H9 (cell line): ENCODE results near the gene NME2. TPM values are rescaled to one million over a fixed set of nuclear protein-coding genes. Genes with fewer than 3 reads are reported as not detected.
A peak's percentile ranks its signal among the peaks of the same experiment; 100 is the strongest.

Experiments
- DNase-seq: peaks from one replicate; pipeline ENCODE4 v3.0.0-alpha.2; 2017
- H2AFZ ChIP-seq: one replicate; pipeline ENCODE4 v1.6.1; 2013; ENCODE audit warnings: mild to moderate bottlenecking, low read length, control low read depth, moderate library complexity
- H2AK5ac ChIP-seq: 2 replicates; pipeline ENCODE4 v1.6.1; 2013; ENCODE audit warnings: low read length, control low read depth, mixed read lengths; ENCODE audit not compliant: insufficient read length
- H2BK120ac ChIP-seq: one replicate; pipeline ENCODE4 v1.6.1; 2013; ENCODE audit warnings: low read depth, mild to moderate bottlenecking, low read length, control low read depth, inconsistent platforms; ENCODE audit not compliant: poor library complexity, severe bottlenecking
- H2BK12ac ChIP-seq: 2 replicates; pipeline ENCODE4 v1.6.1; 2013; ENCODE audit warnings: low read length, control low read depth, mixed read lengths, low read depth; ENCODE audit not compliant: insufficient read length
- H2BK15ac ChIP-seq: 2 replicates; pipeline ENCODE4 v1.6.1; 2013; ENCODE audit warnings: low read depth, low read length, control low read depth
- H2BK20ac ChIP-seq: one replicate; pipeline ENCODE4 v1.6.1; 2013; ENCODE audit warnings: low read depth, mild to moderate bottlenecking, low read length, control low read depth, inconsistent platforms; ENCODE audit not compliant: poor library complexity, severe bottlenecking
- H2BK5ac ChIP-seq: 2 replicates; pipeline ENCODE4 v1.6.1; 2013; ENCODE audit warnings: low read length, control low read depth, mixed read lengths; ENCODE audit not compliant: insufficient read length
- H3K14ac ChIP-seq: 2 replicates; pipeline ENCODE4 v1.6.1; 2013; ENCODE audit warnings: low read length, control low read depth; ENCODE audit not compliant: insufficient read depth
- H3K18ac ChIP-seq: 2 replicates; pipeline ENCODE4 v1.6.1; 2013; ENCODE audit warnings: low read depth, mild to moderate bottlenecking, mixed read lengths, low read length, control low read depth; ENCODE audit not compliant: insufficient read length
- H3K23ac ChIP-seq: 2 replicates; pipeline ENCODE4 v1.6.1; 2013; ENCODE audit warnings: low read length, control low read depth, mixed read lengths, low read depth; ENCODE audit not compliant: insufficient read length
- H3K23me2 ChIP-seq: 2 replicates; pipeline ENCODE4 v1.6.1; 2013; ENCODE audit warnings: low read depth, mild to moderate bottlenecking, mixed read lengths, low read length, control low read depth; ENCODE audit not compliant: insufficient read length, poor library complexity, severe bottlenecking
- H3K27ac ChIP-seq: 2 replicates; pipeline ENCODE4 v1.5.1; 2013; ENCODE audit warnings: low read length, control low read depth, mixed read lengths, low read depth; ENCODE audit not compliant: insufficient read length
- H3K27me3 ChIP-seq: 2 replicates; pipeline ENCODE4 v1.6.1; 2013; ENCODE audit warnings: low read length, control low read depth, inconsistent platforms; ENCODE audit not compliant: insufficient read depth
- H3K4ac ChIP-seq: 2 replicates; pipeline ENCODE4 v1.6.1; 2013; ENCODE audit warnings: low read depth, mild to moderate bottlenecking, control low read depth, inconsistent platforms, low read length, moderate library complexity
- H3K4me1 ChIP-seq: 2 replicates; pipeline ENCODE4 v1.6.1; 2013; ENCODE audit warnings: low read length, control low read depth, inconsistent platforms; ENCODE audit not compliant: insufficient read depth
- H3K4me2 ChIP-seq: 2 replicates; pipeline ENCODE4 v1.6.1; 2013; ENCODE audit warnings: low read length, control low read depth, mixed read lengths; ENCODE audit not compliant: insufficient read length, insufficient read depth
- H3K56ac ChIP-seq: 2 replicates; pipeline ENCODE4 v1.6.1; 2013; ENCODE audit warnings: low read depth, mild to moderate bottlenecking, mixed read lengths, low read length, control low read depth; ENCODE audit not compliant: insufficient read length
- H3K79me1 ChIP-seq: 2 replicates; pipeline ENCODE4 v1.6.1; 2013; ENCODE audit warnings: low read depth, mild to moderate bottlenecking, moderate library complexity, low read length, control low read depth, inconsistent platforms; ENCODE audit not compliant: insufficient read depth, poor library complexity, severe bottlenecking
- H3K79me2 ChIP-seq: 2 replicates; pipeline ENCODE4 v1.6.1; 2013; ENCODE audit warnings: low read length, control low read depth, inconsistent platforms; ENCODE audit not compliant: insufficient read depth
- H3K9ac ChIP-seq: 2 replicates; pipeline ENCODE4 v1.6.1; 2013; ENCODE audit warnings: low read length, control low read depth, mixed read lengths; ENCODE audit not compliant: insufficient read length; ENCODE audit errors: extremely low read depth
- H3K9me3 ChIP-seq: one replicate; pipeline ENCODE4 v1.6.1; 2013; ENCODE audit warnings: low read depth, low read length, inconsistent platforms; ENCODE audit not compliant: control insufficient read depth
- H3T11ph ChIP-seq: one replicate; pipeline ENCODE4 v1.6.1; 2013; ENCODE audit warnings: mild to moderate bottlenecking, low read length, control low read depth, inconsistent platforms
- H4K20me1 ChIP-seq: one replicate; pipeline ENCODE4 v1.6.1; 2013; ENCODE audit not compliant: control insufficient read depth, insufficient read length, insufficient read depth
- H4K5ac ChIP-seq: 2 replicates; pipeline ENCODE4 v1.6.1; 2013; ENCODE audit warnings: low read depth, mild to moderate bottlenecking, mixed read lengths, low read length, control low read depth; ENCODE audit not compliant: insufficient read length
- H4K8ac ChIP-seq: replicated peaks from 2 replicates; pipeline ENCODE4 v1.6.1; 2013; ENCODE audit warnings: low read length, control low read depth, mixed read lengths, low read depth; ENCODE audit not compliant: insufficient read length
- H4K91ac ChIP-seq: 2 replicates; pipeline ENCODE4 v1.6.1; 2013; ENCODE audit warnings: low read depth, mild to moderate bottlenecking, moderate library complexity, mixed read lengths, low read length, control low read depth; ENCODE audit not compliant: insufficient read length
- H3K27ac Mint-ChIP-seq, 3 experiments: 2 replicates in 2 of 3; 3 replicates in 1 of 3; pipeline ENCODE4 v1.8.0; 2020 to 2021; ENCODE audit warnings: mixed read lengths in 3 of 3, mild to moderate bottlenecking in 1 of 3, moderate library complexity in 1 of 3
- H3K27me3 Mint-ChIP-seq: 2 replicates; pipeline ENCODE4 v1.8.0; 2021; ENCODE audit warnings: low read depth, mild to moderate bottlenecking, moderate library complexity, mixed read lengths
- H3K36me3 Mint-ChIP-seq, 3 experiments: 2 replicates in 2 of 3; 3 replicates in 1 of 3; pipeline ENCODE4 v1.8.0; 2020 to 2021; ENCODE audit warnings: low read depth in 3 of 3, mixed read lengths in 3 of 3; ENCODE audit not compliant: insufficient read depth in 1 of 3
- H3K4me1 Mint-ChIP-seq, 2 experiments: 2 replicates each; pipeline ENCODE4 v1.8.0; 2020; ENCODE audit warnings: mixed read lengths in 2 of 2
- H3K4me3 Mint-ChIP-seq, 2 experiments: 2 replicates in 1 of 2; 3 replicates in 1 of 2; pipeline ENCODE4 v1.8.0; 2020 to 2021; ENCODE audit warnings: mild to moderate bottlenecking in 2 of 2, mixed read lengths in 2 of 2, moderate library complexity in 1 of 2
- H3K9me3 Mint-ChIP-seq, 2 experiments: 2 replicates in 1 of 2; 3 replicates in 1 of 2; pipeline ENCODE4 v1.8.0; 2020; ENCODE audit warnings: mild to moderate bottlenecking in 2 of 2, mixed read lengths in 2 of 2, moderate library complexity in 1 of 2
- CTCF ChIP-seq: fragments of 200-600 bp; sonication (generic); conservative IDR thresholded peaks from 3 replicates; pipeline ENCODE4 v1.8.0; 2021; ENCODE audit warnings: antibody characterized with exemption, mild to moderate bottlenecking
- WGBS: extraction: QIAGEN DNeasy Blood & Tissue Kit; methylation state at CpG from one replicate; pipeline ENCODE4 v1.1.7; 2013; ENCODE audit warnings: missing lambda C conversion rate, low lambda C conversion rate, mixed read lengths; ENCODE audit not compliant: insufficient read length; ENCODE audit errors: extremely low coverage; 5-methylcytosine and 5-hydroxymethylcytosine counted together
- total RNA-seq: library from RNA; stranded (reverse); gene quantifications from 2 replicates; pipeline ENCODE4 v1.2.1, GENCODE V29; 2021

Gene NME2
- total RNA-seq, 1 experiment from 2014 or later: 819 TPM

GRCh38 chr17:51152766-51153209, 13.4 kb upstream of the NME2 start:
- H3K79me1 ChIP-seq: no peaks in the 10 kb centered on the region
- H2BK5ac ChIP-seq: no peak overlapping the region
- TF ChIP-seq CTCF: no peak
- Mint-ChIP-seq H3K4me3 (no peak overlapping the region), H3K36me3 (peaks cover 5 to 26% (median 20%) of the 10 kb centered on the region in 3 experiments; a peak in 6 of 7 replicates), H3K27ac (no peak overlapping the region), H3K4me1 (no peaks in the 10 kb centered on the region; a peak in 1 of 4 replicates), H3K9me3 (no peaks in the 10 kb centered on the region), H3K27me3 (no peaks in the 10 kb centered on the region)
- no peaks in the 10 kb centered on the region for H3K4me1 ChIP-seq
- H3T11ph ChIP-seq: no peak overlapping the region
- DNase-seq: no peak
- no peak overlapping the region for H3K4ac ChIP-seq
- H3K18ac ChIP-seq: no peak overlapping the region
- H3K9me3 ChIP-seq: no peaks in the 10 kb centered on the region
- H3K23me2 ChIP-seq: peaks cover 4% of the 10 kb centered on the region
- no peak overlapping the region for H2BK120ac ChIP-seq
- no peak overlapping the region for H4K8ac ChIP-seq
- H3K4me2 ChIP-seq: peak overlapping the region; percentile 72
- H2BK20ac ChIP-seq: no peak overlapping the region
- H3K23ac ChIP-seq: no peak overlapping the region
- H2AK5ac ChIP-seq: no peak overlapping the region
- WGBS: no CpG with 5 or more reads among the region's 8 CpGs
- no peak overlapping the region for H3K56ac ChIP-seq
- peak overlapping the region; percentile 20 for H3K9ac ChIP-seq
- no peak overlapping the region for H4K5ac ChIP-seq
- no peak overlapping the region for H3K27ac ChIP-seq
- no peak overlapping the region for H4K91ac ChIP-seq
- H3K14ac ChIP-seq: no peak overlapping the region
- H4K20me1 ChIP-seq: no peaks in the 10 kb centered on the region
- H3K79me2 ChIP-seq: peaks cover 19% of the 10 kb centered on the region
- H2BK15ac ChIP-seq: no peak overlapping the region
- no peaks in the 10 kb centered on the region for H3K27me3 ChIP-seq
- H2BK12ac ChIP-seq: no peak overlapping the region
- H2AFZ ChIP-seq: peak overlapping the region; percentile 90
